Caco-2 (cell line): ENCODE measurements around the gene MBD6. TPM values are rescaled to one million over a fixed set of nuclear protein-coding genes. Genes with fewer than 3 reads are reported as not detected.
A peak's percentile ranks its signal among the peaks of the same experiment; 100 is the strongest.

ENCODE experiments used
- BruUV-seq: library from RNA; stranded (reverse); fragments of 400-500 nt; replicated peaks from 2 replicates; lab custom pipeline; 2021; lab: Mats Ljungman, UMichigan
- CTCF ChIA-PET: fragments of 300-600 bp; sonication (Branson Sonifier 250); formaldehyde crosslinking; loops from one replicate; lab custom pipeline; 2022; ENCODE audit warnings: antibody characterized with exemption; lab: Charles Lee
- POLR2A ChIA-PET: fragments of 300-600 bp; sonication (Branson Sonifier 250); formaldehyde crosslinking; loops from one replicate; lab custom pipeline; 2022; ENCODE audit warnings: antibody characterized with exemption; lab: Charles Lee
- DNase-seq, 2 experiments: peaks; one replicate each; pipeline versions ENCODE4 v3.0.0 to v3.0.0-alpha.2; 2020 to 2022
- H3K27me3 ChIP-seq: replicated peaks from 2 replicates; pipeline ENCODE4 v1.6.0; 2011; ENCODE audit warnings: low read length; ENCODE audit not compliant: control insufficient read depth, insufficient read depth
- H3K36me3 ChIP-seq: 2 replicates; pipeline ENCODE4 v1.5.1; 2011; ENCODE audit warnings: low read length; ENCODE audit not compliant: control insufficient read depth, insufficient read depth
- H3K4me1 ChIP-seq: fragments of 250-450 bp; sonication (Bioruptor Pico); 2 replicates; pipeline ENCODE4 v1.5.1; 2020; ENCODE audit warnings: mild to moderate bottlenecking
- H3K4me3 ChIP-seq: 2 replicates; pipeline ENCODE4 v1.5.1; 2011; ENCODE audit warnings: low read depth, mild to moderate bottlenecking, control low read depth, low read length
- H3K9me3 ChIP-seq: fragments of 250-450 bp; sonication (Bioruptor Pico); 2 replicates; pipeline ENCODE4 v1.5.1; 2020; ENCODE audit warnings: mild to moderate bottlenecking, moderate library complexity
- H3K27ac Mint-ChIP-seq: one replicate; pipeline ENCODE4 v1.8.0; 2022; ENCODE audit warnings: mixed read lengths; ENCODE audit not compliant: unreplicated experiment
- H3K27me3 Mint-ChIP-seq: one replicate; pipeline ENCODE4 v1.8.0; 2022; ENCODE audit warnings: mixed read lengths; ENCODE audit not compliant: insufficient read depth, unreplicated experiment
- H3K36me3 Mint-ChIP-seq: one replicate; pipeline ENCODE4 v1.8.0; 2022; ENCODE audit warnings: mild to moderate bottlenecking, mixed read lengths; ENCODE audit not compliant: insufficient read depth, unreplicated experiment
- H3K4me1 Mint-ChIP-seq: one replicate; pipeline ENCODE4 v1.8.0; 2022; ENCODE audit warnings: low read depth, mixed read lengths; ENCODE audit not compliant: unreplicated experiment
- H3K4me3 Mint-ChIP-seq: one replicate; pipeline ENCODE4 v1.8.0; 2022; ENCODE audit warnings: mild to moderate bottlenecking, moderate library complexity, mixed read lengths; ENCODE audit not compliant: unreplicated experiment
- H3K9me3 Mint-ChIP-seq: one replicate; pipeline ENCODE4 v1.8.0; 2022; ENCODE audit warnings: mixed read lengths; ENCODE audit not compliant: unreplicated experiment
- CTCF ChIP-seq, 2 experiments: fragments of 200-600 bp in 1 of 2; IDR thresholded peaks; 1 replicate in 1 of 2; 2 replicates in 1 of 2; pipeline versions ENCODE4 v1.5.1 to v1.8.0; 2011 to 2022; ENCODE audit warnings: antibody characterized with exemption in 1 of 2, control low read depth in 1 of 2, inconsistent platforms in 1 of 2, low read depth in 1 of 2, low read length in 1 of 2, mild to moderate bottlenecking in 1 of 2, moderate library complexity in 1 of 2; ENCODE audit not compliant: insufficient read depth in 1 of 2, severe bottlenecking in 1 of 2, unreplicated experiment in 1 of 2
- intact Hi-C: fragments of 100-400 bp; cut with micrococcal nuclease; formaldehyde crosslinking; loops from one replicate; pipeline ENCODE4 v1.10.0; 2022; ENCODE audit not compliant: unreplicated experiment
- total RNA-seq: library from RNA; stranded (reverse); gene quantifications from 2 replicates; pipeline ENCODE4 v1.2.3, GENCODE V29; 2022

The MBD6 gene
- total RNA-seq, 1 experiment from 2014 or later: 82.2 TPM

- peaks cover 3% of the 10 kb centered on the region for H3K4me1 Mint-ChIP-seq
- Histone ChIP-seq H3K36me3 (0 out of 2 replicates have a peak, but pooled peaks cover under 1% of the 10 kb centered on the region), H3K4me1 (0 out of 2 replicates have a peak, but pooled peaks cover 4% of the 10 kb centered on the region), H3K4me3 (no peak overlapping the region), H3K9me3 (no peaks in the 10 kb centered on the region), H3K27me3 (peaks cover 3% of the 10 kb centered on the region)
- H3K27me3 Mint-ChIP-seq: peaks cover 31% of the 10 kb centered on the region
- peak overlapping the region; percentile 64 for H3K4me3 Mint-ChIP-seq
- ChIA-PET CTCF (no interaction called here), POLR2A (no interaction called here)
- no peak overlapping the region for H3K27ac Mint-ChIP-seq
- TF ChIP-seq CTCF (IDR thresholded peaks at IDR 0.05; ENCODE audit: insufficient read depth in 1 of 2, low read depth in 1 of 2, low read length in 1 of 2, severe bottlenecking in 1 of 2, unreplicated experiment in 1 of 2): no peak
- intact Hi-C loops: no loop called here
- BruUV-seq: no TSS peak
- no peaks in the 10 kb centered on the region for H3K9me3 Mint-ChIP-seq
- DNase-seq: no peak
- peaks cover 15% of the 10 kb centered on the region for H3K36me3 Mint-ChIP-seq
These were observed 28.3 kb downstream of the MBD6 start for GRCh38 chr12:57550641-57551549.

GRCh38 chr12:57551637-57552305 is 29.1 kb downstream of the MBD6 start:
- H3K36me3 ChIP-seq: no peaks in the 10 kb centered on the region
- H3K9me3 ChIP-seq: no peaks in the 10 kb centered on the region
- Mint-ChIP-seq H3K4me1 (no peaks in the 10 kb centered on the region), H3K27ac (no peak overlapping the region), H3K9me3 (no peaks in the 10 kb centered on the region), H3K4me3 (no peak overlapping the region), H3K36me3 (peaks cover 10% of the 10 kb centered on the region), H3K27me3 (peaks cover 31% of the 10 kb centered on the region)
- intact Hi-C loops: no loop called here
- BruUV-seq: no TSS peak
- peaks cover 3% of the 10 kb centered on the region for H3K27me3 ChIP-seq
- no peak overlapping the region for H3K4me3 ChIP-seq
- TF ChIP-seq CTCF (IDR thresholded peaks at IDR 0.05; ENCODE audit: insufficient read depth in 1 of 2, low read depth in 1 of 2, low read length in 1 of 2, severe bottlenecking in 1 of 2, unreplicated experiment in 1 of 2): no peak
- no peaks in the 10 kb centered on the region for H3K4me1 ChIP-seq
- DNase-seq: no peak
- POLR2A ChIA-PET: no interaction called here
- CTCF ChIA-PET: no interaction called here

GRCh38 chr12:57552306-57552651 is 29.7 kb downstream of the MBD6 start:
- ChIA-PET POLR2A (no interaction called here), CTCF (no interaction called here)
- peaks cover 29% of the 10 kb centered on the region for H3K27me3 Mint-ChIP-seq
- no peak overlapping the region for H3K27ac Mint-ChIP-seq
- Histone ChIP-seq H3K4me3 (no peak overlapping the region), H3K9me3 (no peaks in the 10 kb centered on the region), H3K27me3 (peaks cover 3% of the 10 kb centered on the region), H3K4me1 (no peaks in the 10 kb centered on the region), H3K36me3 (no peaks in the 10 kb centered on the region)
- no peaks in the 10 kb centered on the region for H3K4me1 Mint-ChIP-seq
- H3K9me3 Mint-ChIP-seq: no peaks in the 10 kb centered on the region
- peaks cover 6% of the 10 kb centered on the region for H3K36me3 Mint-ChIP-seq
- TF ChIP-seq CTCF (IDR thresholded peaks at IDR 0.05; ENCODE audit: insufficient read depth in 1 of 2, low read depth in 1 of 2, low read length in 1 of 2, severe bottlenecking in 1 of 2, unreplicated experiment in 1 of 2): no peak
- no TSS peak for BruUV-seq
- intact Hi-C loops: no loop called here
- H3K4me3 Mint-ChIP-seq: no peak overlapping the region
- no peak for DNase-seq
